Activated naive CD8-positive, alpha-beta T cell treated with anti-CD3 and anti-CD28 coated beads for 36 hours (primary cell): ENCODE data around the gene OXNAD1. TPM values are rescaled to one million over a fixed set of nuclear protein-coding genes. Genes with fewer than 3 reads are reported as not detected.

Source experiments
- DNase-seq: peaks from one replicate; pipeline ENCODE4 v3.0.0; 2021
- H3K27ac Mint-ChIP-seq: one replicate; pipeline ENCODE4 v1.8.0; 2022; ENCODE audit warnings: mild to moderate bottlenecking, moderate library complexity, mixed read lengths
- H3K27me3 Mint-ChIP-seq: one replicate; pipeline ENCODE4 v1.8.0; 2022; ENCODE audit warnings: mild to moderate bottlenecking, mixed read lengths
- H3K36me3 Mint-ChIP-seq: one replicate; pipeline ENCODE4 v1.8.0; 2021; ENCODE audit warnings: mild to moderate bottlenecking, mixed read lengths
- H3K4me1 Mint-ChIP-seq: one replicate; pipeline ENCODE4 v1.8.0; 2021; ENCODE audit warnings: mixed read lengths
- H3K4me3 Mint-ChIP-seq: one replicate; pipeline ENCODE4 v1.8.0; 2022; ENCODE audit warnings: mild to moderate bottlenecking, moderate library complexity, mixed read lengths
- H3K9me3 Mint-ChIP-seq: one replicate; pipeline ENCODE4 v1.8.0; 2022; ENCODE audit warnings: mixed read lengths
- total RNA-seq, 2 experiments: library from RNA; stranded (reverse); gene quantifications; one replicate each; pipeline ENCODE4 v1.2.3, GENCODE V29; 2021

The OXNAD1 gene, protein sequence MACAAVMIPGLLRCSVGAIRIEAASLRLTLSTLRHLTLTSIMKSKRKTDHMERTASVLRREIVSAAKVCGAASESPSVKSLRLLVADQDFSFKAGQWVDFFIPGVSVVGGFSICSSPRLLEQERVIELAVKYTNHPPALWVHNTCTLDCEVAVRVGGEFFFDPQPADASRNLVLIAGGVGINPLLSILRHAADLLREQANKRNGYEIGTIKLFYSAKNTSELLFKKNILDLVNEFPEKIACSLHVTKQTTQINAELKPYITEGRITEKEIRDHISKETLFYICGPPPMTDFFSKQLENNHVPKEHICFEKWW
- total RNA-seq: 10 to 100 TPM; 37.9 to 41.8 TPM

GRCh38 chr3:16264708-16265454 lies at the start of gene OXNAD1, which contains the start of gene DPH3:
TSS of gene OXNAD1 (plus strand) at chr3:16265212. CDS start at chr3:16270953, 5,741 bp downstream.
TSS of gene DPH3 (minus strand) at chr3:16264943. CDS start at chr3:16264876, 67 bp downstream.
- Mint-ChIP-seq H3K27me3 (no peaks in the 10 kb centered on the region), H3K36me3 (peaks cover 5% of the 10 kb centered on the region), H3K9me3 (no peaks in the 10 kb centered on the region), H3K4me3 (peak within 1 kb of the TSS; percentile 90), H3K4me1 (peaks cover 31% of the 10 kb centered on the region), H3K27ac (peak within 1 kb of the TSS; percentile 96)
- peak; percentile 99 for DNase-seq

GRCh38 chr3:16216373-16216935 lies 48.6 kb upstream of the OXNAD1 start:
- H3K4me3 Mint-ChIP-seq: no peak overlapping the region
- no peaks in the 10 kb centered on the region for H3K36me3 Mint-ChIP-seq
- no peaks in the 10 kb centered on the region for H3K9me3 Mint-ChIP-seq
- H3K27me3 Mint-ChIP-seq: no peaks in the 10 kb centered on the region
- no peak overlapping the region for H3K27ac Mint-ChIP-seq
- H3K4me1 Mint-ChIP-seq: no peaks in the 10 kb centered on the region
- no peak for DNase-seq

DNA sequence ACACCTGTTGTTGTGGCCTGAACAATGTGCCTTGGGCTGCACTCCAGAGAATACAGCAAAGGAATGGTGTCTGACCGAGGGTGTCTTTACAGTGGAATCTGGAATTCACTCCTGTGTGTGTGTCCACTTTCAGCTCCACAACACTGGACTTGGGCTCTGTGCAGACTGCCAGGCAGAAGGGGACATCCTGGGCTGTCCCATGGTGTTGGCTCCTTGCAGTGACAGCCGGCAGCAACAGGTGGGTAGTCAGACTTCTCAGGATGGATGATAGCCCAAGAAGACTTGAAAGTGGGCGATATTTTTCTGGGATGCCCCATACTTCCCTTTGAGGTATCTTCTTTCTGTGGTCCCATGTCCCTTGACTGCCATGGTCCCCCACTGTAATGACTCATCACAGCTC lies 45.2 kb upstream of the OXNAD1 start:
- no peaks in the 10 kb centered on the region for H3K9me3 Mint-ChIP-seq
- no peaks in the 10 kb centered on the region for H3K27me3 Mint-ChIP-seq

DNA sequence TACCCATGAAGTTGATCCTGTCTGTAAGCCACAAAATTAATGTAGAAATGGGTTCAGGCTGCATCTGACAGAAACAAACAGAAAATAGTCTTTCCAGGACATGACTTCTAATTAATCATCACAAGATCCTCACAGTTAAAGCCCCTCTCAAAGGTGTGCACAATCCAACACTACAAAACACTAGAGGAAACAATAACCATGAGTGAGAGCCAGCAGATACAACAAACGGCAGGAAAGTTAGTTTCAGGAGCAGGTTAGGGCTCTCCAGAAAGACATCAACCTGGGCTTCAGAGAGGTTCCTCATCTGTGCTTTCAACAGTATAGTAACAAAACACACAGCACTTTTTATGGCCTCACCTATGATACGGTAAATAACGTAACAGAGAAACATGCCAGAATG lies 43.0 kb upstream of the OXNAD1 start:
- Mint-ChIP-seq H3K36me3 (no peaks in the 10 kb centered on the region), H3K4me3 (no peak overlapping the region), H3K27me3 (no peaks in the 10 kb centered on the region), H3K9me3 (no peaks in the 10 kb centered on the region), H3K27ac (no peak overlapping the region), H3K4me1 (peaks cover 1% of the 10 kb centered on the region)
- DNase-seq: no peak

More for the DNA sequence above, 45.2 kb upstream of the OXNAD1 start:
- H3K36me3 Mint-ChIP-seq: no peaks in the 10 kb centered on the region
- H3K4me3 Mint-ChIP-seq: no peak overlapping the region
- DNase-seq: no peak
- no peak overlapping the region for H3K27ac Mint-ChIP-seq
- peaks cover 1% of the 10 kb centered on the region for H3K4me1 Mint-ChIP-seq

- Mint-ChIP-seq H3K27ac (no peak overlapping the region), H3K36me3 (no peaks in the 10 kb centered on the region), H3K4me1 (peaks cover 1% of the 10 kb centered on the region), H3K4me3 (no peak overlapping the region), H3K9me3 (no peaks in the 10 kb centered on the region), H3K27me3 (no peaks in the 10 kb centered on the region)
- no peak for DNase-seq
These were observed 42.5 kb upstream of the OXNAD1 start for GRCh38 chr3:16222547-16222946.

DNA sequence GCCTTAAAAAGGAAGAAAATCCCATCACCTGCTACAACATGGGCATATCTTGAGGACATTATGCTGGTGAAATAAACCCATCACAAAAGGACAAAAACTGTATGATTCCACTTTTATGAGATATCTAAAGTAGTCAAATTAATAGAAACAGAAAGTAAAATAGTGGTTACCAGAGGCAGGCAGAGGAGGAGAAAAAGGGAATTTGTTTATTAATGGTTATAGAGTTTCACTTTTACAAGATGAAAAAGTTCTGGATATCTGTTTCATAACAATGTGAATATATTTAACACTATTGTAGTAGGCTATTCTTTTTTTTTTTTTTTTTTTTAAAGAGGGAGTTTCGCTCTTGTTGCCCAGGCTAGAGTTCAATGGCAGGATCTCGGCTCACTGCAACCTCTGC lies 40.7 kb upstream of the OXNAD1 start:
- H3K4me1 Mint-ChIP-seq: peaks cover 1% of the 10 kb centered on the region
- H3K27ac Mint-ChIP-seq: no peak overlapping the region
- H3K36me3 Mint-ChIP-seq: no peaks in the 10 kb centered on the region
- H3K9me3 Mint-ChIP-seq: no peaks in the 10 kb centered on the region
- H3K4me3 Mint-ChIP-seq: no peak overlapping the region
- no peak for DNase-seq
- H3K27me3 Mint-ChIP-seq: no peaks in the 10 kb centered on the region

DNA sequence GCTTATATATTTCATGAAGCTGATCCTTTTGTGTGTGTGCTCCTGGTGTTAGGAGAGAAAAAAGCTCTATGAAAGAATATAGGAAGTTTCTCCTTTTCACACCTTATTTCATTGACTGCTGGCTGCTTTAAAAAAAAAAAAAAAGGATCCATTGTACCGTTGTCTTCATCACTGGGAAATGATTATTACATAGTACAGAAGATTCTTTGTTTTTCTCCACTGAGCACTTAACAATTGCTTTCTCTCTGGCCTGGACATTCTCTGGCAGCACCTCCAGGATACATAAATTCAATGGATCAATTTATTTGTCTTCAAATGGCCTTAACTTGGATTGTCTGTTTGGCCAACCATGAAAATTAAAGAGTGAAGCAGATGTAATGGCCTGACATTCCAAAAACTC lies 37.4 kb upstream of the OXNAD1 start:
- no peaks in the 10 kb centered on the region for H3K9me3 Mint-ChIP-seq
- DNase-seq: no peak
- peaks cover 2% of the 10 kb centered on the region for H3K27me3 Mint-ChIP-seq
- H3K36me3 Mint-ChIP-seq: no peaks in the 10 kb centered on the region
- peaks cover 1% of the 10 kb centered on the region for H3K4me1 Mint-ChIP-seq
- no peak overlapping the region for H3K4me3 Mint-ChIP-seq
- no peak overlapping the region for H3K27ac Mint-ChIP-seq

- peaks cover 2% of the 10 kb centered on the region for H3K27me3 Mint-ChIP-seq
- no peaks in the 10 kb centered on the region for H3K4me1 Mint-ChIP-seq
- no peak for DNase-seq
- H3K27ac Mint-ChIP-seq: no peak overlapping the region
- no peak overlapping the region for H3K4me3 Mint-ChIP-seq
- no peaks in the 10 kb centered on the region for H3K9me3 Mint-ChIP-seq
- no peaks in the 10 kb centered on the region for H3K36me3 Mint-ChIP-seq
These were observed 35.3 kb upstream of the OXNAD1 start for GRCh38 chr3:16229681-16230080.

- Mint-ChIP-seq H3K4me1 (no peaks in the 10 kb centered on the region), H3K4me3 (no peak overlapping the region), H3K36me3 (no peaks in the 10 kb centered on the region), H3K27me3 (peaks cover 2% of the 10 kb centered on the region), H3K27ac (no peak overlapping the region), H3K9me3 (no peaks in the 10 kb centered on the region)
- no peak for DNase-seq
These were observed 33.0 kb upstream of the OXNAD1 start for GRCh38 chr3:16231983-16232382.

DNA sequence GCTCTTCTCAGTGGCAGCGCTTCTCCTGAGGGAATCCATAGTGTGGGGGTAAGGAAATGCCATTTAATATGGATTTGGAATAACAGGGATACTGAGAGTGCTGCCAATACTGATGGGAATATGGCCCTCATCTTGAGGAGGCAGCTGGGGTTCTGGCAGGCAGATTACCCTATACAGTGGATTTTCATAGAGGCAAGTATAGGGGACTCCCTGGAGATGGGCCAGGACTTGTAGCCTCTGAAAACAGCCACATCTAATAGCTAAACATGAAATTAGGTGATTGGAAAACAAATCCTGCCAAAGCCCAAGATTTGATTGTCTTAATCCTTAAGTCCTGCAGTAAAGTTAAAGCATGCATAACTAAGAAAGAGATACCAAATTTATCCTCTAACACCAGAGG lies 31.2 kb upstream of the OXNAD1 start:
- no peak overlapping the region for H3K27ac Mint-ChIP-seq
- H3K36me3 Mint-ChIP-seq: no peaks in the 10 kb centered on the region
- H3K4me1 Mint-ChIP-seq: no peaks in the 10 kb centered on the region
- DNase-seq: no peak
- no peak overlapping the region for H3K4me3 Mint-ChIP-seq
- peaks cover 2% of the 10 kb centered on the region for H3K27me3 Mint-ChIP-seq
- no peaks in the 10 kb centered on the region for H3K9me3 Mint-ChIP-seq

- Mint-ChIP-seq H3K27me3 (peaks cover 2% of the 10 kb centered on the region), H3K27ac (no peak overlapping the region), H3K4me3 (no peak overlapping the region), H3K36me3 (no peaks in the 10 kb centered on the region), H3K4me1 (no peaks in the 10 kb centered on the region), H3K9me3 (no peaks in the 10 kb centered on the region)
- DNase-seq: no peak
These were observed 30.7 kb upstream of the OXNAD1 start for GRCh38 chr3:16234281-16234680.

- Mint-ChIP-seq H3K27me3 (peaks cover 2% of the 10 kb centered on the region), H3K4me3 (no peak overlapping the region), H3K27ac (no peak overlapping the region), H3K36me3 (no peaks in the 10 kb centered on the region), H3K4me1 (peaks cover 4% of the 10 kb centered on the region), H3K9me3 (no peaks in the 10 kb centered on the region)
- no peak for DNase-seq
These were observed 28.9 kb upstream of the OXNAD1 start for GRCh38 chr3:16236030-16236639.

GRCh38 chr3:16236856-16237393 lies 28.1 kb upstream of the OXNAD1 start:
- H3K4me3 Mint-ChIP-seq: no peak overlapping the region
- no peak overlapping the region for H3K27ac Mint-ChIP-seq
- peaks cover 4% of the 10 kb centered on the region for H3K4me1 Mint-ChIP-seq
- no peak for DNase-seq
- H3K36me3 Mint-ChIP-seq: no peaks in the 10 kb centered on the region
- H3K9me3 Mint-ChIP-seq: no peaks in the 10 kb centered on the region
- peaks cover 2% of the 10 kb centered on the region for H3K27me3 Mint-ChIP-seq

DNA sequence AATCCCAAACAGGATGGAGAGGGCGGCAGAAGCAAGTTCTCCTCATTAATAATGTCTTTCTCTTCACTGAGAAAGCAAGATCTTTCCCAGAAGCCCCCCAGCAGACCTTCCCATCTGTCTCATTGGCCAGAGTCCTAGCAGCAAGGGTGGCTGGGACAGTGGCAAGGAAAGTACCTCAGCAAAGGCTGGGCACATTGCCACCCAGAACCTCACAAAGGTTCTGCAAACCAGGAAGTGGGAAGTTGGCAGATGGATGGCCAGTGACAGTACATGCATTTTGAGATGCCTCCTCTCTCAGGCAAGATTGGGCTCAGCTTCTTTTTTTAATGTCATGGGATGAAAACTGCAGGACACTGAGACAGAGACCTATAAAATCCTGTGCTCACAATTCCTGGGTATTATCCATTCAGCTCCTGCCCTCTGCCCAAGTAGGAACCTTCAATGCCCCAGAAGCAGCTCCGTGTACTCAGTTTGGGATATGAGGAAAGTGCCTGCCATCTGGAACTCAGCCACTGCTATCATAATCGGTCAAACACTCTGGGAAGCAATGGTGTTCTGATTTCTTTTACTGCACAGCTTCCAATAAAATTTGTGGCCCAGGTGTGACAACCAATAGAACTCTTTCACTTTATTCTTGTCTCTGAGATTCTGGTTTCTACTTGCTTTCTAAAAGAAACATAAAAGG lies 25.8 kb upstream of the OXNAD1 start:
- H3K4me3 Mint-ChIP-seq: no peak overlapping the region
- H3K36me3 Mint-ChIP-seq: no peaks in the 10 kb centered on the region

More for the DNA sequence above, 25.8 kb upstream of the OXNAD1 start:
- H3K27me3 Mint-ChIP-seq: no peaks in the 10 kb centered on the region
- no peaks in the 10 kb centered on the region for H3K9me3 Mint-ChIP-seq
- no peak overlapping the region for H3K27ac Mint-ChIP-seq
- H3K4me1 Mint-ChIP-seq: peaks cover 4% of the 10 kb centered on the region
- no peak for DNase-seq
